Endometrial microvascular endothelial cells (primary cell): ENCODE results near the gene RD3L. TPM values are rescaled to one million over a fixed set of nuclear protein-coding genes. Genes with fewer than 3 reads are reported as not detected.

Experiments
- in situ Hi-C: cut with HindIII; loops from 2 replicates; pipeline ENCODE4 v1.10.0; 2017; ENCODE audit warnings: low sequenced_read_pairs, low pct_unique_long_range_greater_than_20kb; ENCODE audit errors: inconsistent ontology term
- total RNA-seq: library from RNA; depleted of rRNA; stranded (reverse); fragments of >200 nt; gene quantifications from one replicate; pipeline ENCODE4 v1.2.3, GENCODE V29; 2015; ENCODE audit errors: inconsistent ontology term

The RD3L gene
- total RNA-seq, 1 donor from 2014 or later: not detected

- in situ Hi-C loops: no loop called here
These were observed 43.6 kb downstream of the RD3L start for GRCh38 chr14:103898711-103899110.

- in situ Hi-C loops: no loop called here
These were observed 44.1 kb downstream of the RD3L start for GRCh38 chr14:103898204-103898603.

- in situ Hi-C loops: no loop called here
These were observed 45.0 kb downstream of the RD3L start for GRCh38 chr14:103897075-103897947.

GRCh38 chr14:103896578-103896977 is 45.8 kb downstream of the RD3L start:
- in situ Hi-C loops: no loop called here

- in situ Hi-C loops: no loop called here
These were observed 47.6 kb downstream of the RD3L start for GRCh38 chr14:103894723-103895059.

GRCh38 chr14:103894034-103894722 is 48.2 kb downstream of the RD3L start:
- in situ Hi-C loops: no loop called here

- in situ Hi-C loops: no loop called here
These were observed 50.1 kb downstream of the RD3L start for GRCh38 chr14:103892247-103892646.

- in situ Hi-C loops: no loop called here
These were observed 50.6 kb downstream of the RD3L start for GRCh38 chr14:103891667-103892215.

- in situ Hi-C loops: no loop called here
These were observed 51.3 kb downstream of the RD3L start for GRCh38 chr14:103890821-103891666.

Other genes with a start within 250 kb of the RD3L start
- gene XRCC3, start 227.1 kb downstream of the RD3L start, total RNA-seq: 25.3 TPM
- gene ZFYVE21, start 226.7 kb downstream of the RD3L start, total RNA-seq: 67.1 TPM
- 13.1 TPM for gene PPP1R13B, start 95.0 kb downstream of the RD3L start, total RNA-seq
- 0.09 TPM for gene TDRD9, start 14.1 kb downstream of the RD3L start, total RNA-seq
- not detected for gene ASPG, start 143.2 kb upstream of the RD3L start, total RNA-seq
- gene KIF26A, start 196.1 kb upstream of the RD3L start, total RNA-seq: 6.2 TPM